ENCODE measurements around the gene AUTS2. TPM values are rescaled to one million over a fixed set of nuclear protein-coding genes. Genes with fewer than 3 reads are reported as not detected.

The AUTS2 gene
- total RNA-seq, 1 experiment from 2014 or later: 42.1 TPM

- ChIA-PET CTCF (no interaction called here), POLR2A (ENCODE audit: low non-redundant PET) (no interaction called here)
- no peak for DNase-seq (ENCODE audit: low spot score)
- Histone ChIP-seq H3K36me3 (ENCODE audit: insufficient read depth, low read length, poor library complexity, severe bottlenecking) (peaks cover 10% of the 10 kb centered on the region), H3K9me3 (ENCODE audit: low read depth, low read length, poor library complexity, severe bottlenecking) (no peaks in the 10 kb centered on the region), H3K27me3 (replicated peaks; ENCODE audit: insufficient read depth, low read depth, low read length, poor library complexity) (no peaks in the 10 kb centered on the region), H3K4me1 (ENCODE audit: insufficient read depth, low read length, poor library complexity, severe bottlenecking) (no peaks in the 10 kb centered on the region), H3K4me3 (ENCODE audit: low read depth, low read length, poor library complexity, severe bottlenecking) (no peak overlapping the region), H3K27ac (ENCODE audit: low read depth, low read length, poor library complexity, severe bottlenecking) (no peak overlapping the region)
- TF ChIP-seq CTCF (conservative IDR thresholded peaks at IDR 0.05; ENCODE audit: low read depth, low read length) (no peak), EZH2 (IDR thresholded peaks at IDR 0.05; ENCODE audit: borderline replicate concordance, low read depth, low read length, poor library complexity, severe bottlenecking) (no peak)
- intact Hi-C loops (cut with micrococcal nuclease; ENCODE audit: unreplicated experiment): no loop called here
- no TSS peak for BruUV-seq (replicated peaks)
These were observed 1191.4 kb downstream of the AUTS2 start for GRCh38 chr7:70789481-70790214.

GRCh38 chr7:70790215-70791073 lies 1192.2 kb downstream of the AUTS2 start:
- peaks cover 6% of the 10 kb centered on the region for H3K36me3 ChIP-seq (ENCODE audit: insufficient read depth, low read length, poor library complexity, severe bottlenecking)
- CTCF ChIA-PET: no interaction called here

GRCh38 chr7:70791341-70791740 lies 1193.1 kb downstream of the AUTS2 start:
- no peak for DNase-seq (ENCODE audit: low spot score)
- TSS peak; percentile 33 for BruUV-seq (replicated peaks)
- ChIA-PET CTCF (no interaction called here), POLR2A (ENCODE audit: low non-redundant PET) (no interaction called here)
- no peak for TF ChIP-seq CTCF (conservative IDR thresholded peaks at IDR 0.05; ENCODE audit: low read depth, low read length)
- TF ChIP-seq EZH2 (IDR thresholded peaks at IDR 0.05; ENCODE audit: borderline replicate concordance, low read depth, low read length, poor library complexity, severe bottlenecking): no peak
- Histone ChIP-seq H3K27me3 (replicated peaks; ENCODE audit: insufficient read depth, low read depth, low read length, poor library complexity) (no peaks in the 10 kb centered on the region), H3K9me3 (ENCODE audit: low read depth, low read length, poor library complexity, severe bottlenecking) (no peaks in the 10 kb centered on the region), H3K4me3 (ENCODE audit: low read depth, low read length, poor library complexity, severe bottlenecking) (no peak overlapping the region), H3K27ac (ENCODE audit: low read depth, low read length, poor library complexity, severe bottlenecking) (no peak overlapping the region), H3K36me3 (ENCODE audit: insufficient read depth, low read length, poor library complexity, severe bottlenecking) (no peaks in the 10 kb centered on the region), H3K4me1 (ENCODE audit: insufficient read depth, low read length, poor library complexity, severe bottlenecking) (no peaks in the 10 kb centered on the region)
- intact Hi-C loops (cut with micrococcal nuclease; ENCODE audit: unreplicated experiment): no loop called here

More at GRCh38 chr7:70790215-70791073, 1192.2 kb downstream of the AUTS2 start:
- TF ChIP-seq CTCF (conservative IDR thresholded peaks at IDR 0.05; ENCODE audit: low read depth, low read length) (no peak), EZH2 (IDR thresholded peaks at IDR 0.05; ENCODE audit: borderline replicate concordance, low read depth, low read length, poor library complexity, severe bottlenecking) (no peak)
- H3K4me3 ChIP-seq (ENCODE audit: low read depth, low read length, poor library complexity, severe bottlenecking): no peak overlapping the region
- H3K27ac ChIP-seq (ENCODE audit: low read depth, low read length, poor library complexity, severe bottlenecking): no peak overlapping the region
- POLR2A ChIA-PET (ENCODE audit: low non-redundant PET): no interaction called here
- no peaks in the 10 kb centered on the region for H3K27me3 ChIP-seq (replicated peaks; ENCODE audit: insufficient read depth, low read depth, low read length, poor library complexity)
- BruUV-seq (replicated peaks): no TSS peak
- H3K9me3 ChIP-seq (ENCODE audit: low read depth, low read length, poor library complexity, severe bottlenecking): no peaks in the 10 kb centered on the region
- intact Hi-C loops (cut with micrococcal nuclease; ENCODE audit: unreplicated experiment): no loop called here
- H3K4me1 ChIP-seq (ENCODE audit: insufficient read depth, low read length, poor library complexity, severe bottlenecking): no peaks in the 10 kb centered on the region
- no peak for DNase-seq (ENCODE audit: low spot score)

Data from A673 (cell line).